HG03521 (cell line): ENCODE results near the gene TDRD12.
"Not testable (repeated sequence)": the region's sequence is repeated elsewhere in the genome, so short reads cannot be mapped to it uniquely, and the experiment has no call there.

Source experiments
- ATAC-seq: cut with Tn5 transposase; IDR thresholded peaks from one replicate; pipeline ENCODE4 v1.9.1; 2021; ENCODE audit warnings: mild to moderate bottlenecking, moderate library complexity; ENCODE audit not compliant: unreplicated experiment

TDRD12 gene

GRCh38 chr19:32865326-32865725 is 145.8 kb downstream of the TDRD12 start:
- no peak for ATAC-seq

- ATAC-seq, result no peak
These were observed 146.5 kb downstream of the TDRD12 start for GRCh38 chr19:32866061-32866460.

GRCh38 chr19:32866564-32867265 is 147.1 kb downstream of the TDRD12 start:
- no peak for ATAC-seq

- not testable (repeated sequence) for ATAC-seq
These were observed 147.9 kb downstream of the TDRD12 start for GRCh38 chr19:32867436-32867835.

GRCh38 chr19:32868206-32868950 is 148.8 kb downstream of the TDRD12 start:
- ATAC-seq, result no peak

- ATAC-seq, result no peak
These were observed 149.9 kb downstream of the TDRD12 start, which contains the start of gene SLC7A9 for GRCh38 chr19:32869369-32869965. SLC7A9 (minus strand) TSS chr19:32869767; CDS start chr19:32868534, 1,233 bp downstream.

GRCh38 chr19:32869966-32870573 is 150.5 kb downstream of the TDRD12 start:
- ATAC-seq, result no peak

- ATAC-seq, result no peak
These were observed 151.4 kb downstream of the TDRD12 start for GRCh38 chr19:32870981-32871451.

GRCh38 chr19:32872391-32872790 is 152.8 kb downstream of the TDRD12 start:
- no peak for ATAC-seq

GRCh38 chr19:32873247-32873959 is 153.8 kb downstream of the TDRD12 start:
- no peak for ATAC-seq

GRCh38 chr19:32874605-32875004 is 155.0 kb downstream of the TDRD12 start:
- ATAC-seq, result no peak

GRCh38 chr19:32875428-32875827 is 155.9 kb downstream of the TDRD12 start:
- no peak for ATAC-seq

GRCh38 chr19:32876236-32876918 is 156.8 kb downstream of the TDRD12 start:
- no peak for ATAC-seq

- ATAC-seq, result no peak
These were observed 157.3 kb downstream of the TDRD12 start for GRCh38 chr19:32876919-32877285.
